Limb (tissue), 2 donors: ENCODE results near the gene GPNMB.

ENCODE experiments used
- DNase-seq, 2 donors: peaks; one replicate each; pipeline ENCODE4 v3.0.0-alpha.2; 2016; ENCODE audit errors: extremely low spot score in 2 of 2

The GPNMB gene

GRCh38 chr7:23268746-23269145 is 22.2 kb downstream of the GPNMB start:
- DNase-seq: no peak

DNA sequence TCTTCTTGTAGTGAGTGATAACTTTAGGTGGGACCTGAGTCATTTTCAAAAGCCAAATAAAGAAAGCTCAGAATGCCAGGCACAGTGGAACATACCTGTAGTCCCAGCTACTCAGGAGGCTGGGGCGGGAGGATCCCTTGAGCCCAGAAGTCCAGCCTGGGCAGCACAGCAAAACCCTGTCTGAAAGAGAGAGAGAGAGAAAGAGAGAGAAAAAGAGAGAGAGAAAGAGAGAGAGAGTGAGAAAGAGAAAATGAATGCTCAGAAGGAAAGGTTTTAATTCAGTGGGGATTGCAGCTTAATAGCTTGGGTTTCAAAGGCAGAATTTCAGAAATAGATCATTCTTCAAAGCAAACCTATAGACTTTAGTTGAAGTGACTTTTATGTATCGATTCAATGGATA is 25.7 kb downstream of the GPNMB start:
- no peak for DNase-seq

DNA sequence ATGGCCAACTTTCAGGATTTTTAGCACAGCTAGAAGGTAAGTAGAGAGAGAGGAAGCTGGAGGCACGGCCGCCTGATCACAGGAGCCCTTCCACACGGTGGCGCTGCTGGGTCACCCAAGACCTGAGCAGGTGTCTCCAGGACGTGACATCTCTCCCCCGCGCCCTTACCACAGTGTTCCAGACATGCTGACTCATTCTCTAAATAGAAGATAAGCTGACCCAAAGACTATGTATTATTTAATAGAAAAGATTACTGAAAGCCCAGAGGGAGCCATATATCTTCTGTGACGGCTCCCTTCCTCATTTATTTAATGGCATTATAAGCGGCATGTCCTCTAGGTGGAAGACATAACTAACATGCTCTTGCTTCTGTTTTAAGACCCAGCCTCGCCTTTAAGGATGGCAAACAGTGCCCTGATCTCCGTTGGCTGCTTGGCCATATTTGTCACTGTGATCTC is 26.6 kb downstream of the GPNMB start:
- peak; percentile 49 to 79 for DNase-seq

DNA sequence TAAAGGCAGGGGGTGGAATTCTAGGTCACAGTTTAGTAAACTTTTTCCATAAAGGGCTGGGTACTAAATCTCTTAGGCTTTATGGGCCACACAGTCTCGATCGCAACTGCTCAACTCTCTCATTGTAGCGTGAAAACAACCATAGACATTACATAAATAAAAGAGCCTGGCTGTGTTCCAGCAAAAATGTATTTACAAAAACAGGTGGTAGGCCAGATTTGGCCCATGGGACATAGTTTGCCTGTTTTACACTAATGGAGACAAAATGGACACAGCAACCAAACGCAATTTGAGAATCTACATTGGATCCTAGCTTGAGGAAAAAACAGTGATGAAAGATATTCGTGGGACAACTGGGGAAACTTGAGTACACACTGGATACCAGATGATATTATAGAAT is 29.3 kb downstream of the GPNMB start:
- DNase-seq: peak in 1 of 2 donors; percentile 54

- no peak for DNase-seq
Observed at GRCh38 chr7:23276376-23276775, 29.8 kb downstream of the GPNMB start.

GRCh38 chr7:23276947-23277346 is 30.4 kb downstream of the GPNMB start:
- no peak for DNase-seq

- peak in 1 of 2 donors; percentile 76 for DNase-seq
Observed at GRCh38 chr7:23277359-23277989, 30.9 kb downstream of the GPNMB start.

DNA sequence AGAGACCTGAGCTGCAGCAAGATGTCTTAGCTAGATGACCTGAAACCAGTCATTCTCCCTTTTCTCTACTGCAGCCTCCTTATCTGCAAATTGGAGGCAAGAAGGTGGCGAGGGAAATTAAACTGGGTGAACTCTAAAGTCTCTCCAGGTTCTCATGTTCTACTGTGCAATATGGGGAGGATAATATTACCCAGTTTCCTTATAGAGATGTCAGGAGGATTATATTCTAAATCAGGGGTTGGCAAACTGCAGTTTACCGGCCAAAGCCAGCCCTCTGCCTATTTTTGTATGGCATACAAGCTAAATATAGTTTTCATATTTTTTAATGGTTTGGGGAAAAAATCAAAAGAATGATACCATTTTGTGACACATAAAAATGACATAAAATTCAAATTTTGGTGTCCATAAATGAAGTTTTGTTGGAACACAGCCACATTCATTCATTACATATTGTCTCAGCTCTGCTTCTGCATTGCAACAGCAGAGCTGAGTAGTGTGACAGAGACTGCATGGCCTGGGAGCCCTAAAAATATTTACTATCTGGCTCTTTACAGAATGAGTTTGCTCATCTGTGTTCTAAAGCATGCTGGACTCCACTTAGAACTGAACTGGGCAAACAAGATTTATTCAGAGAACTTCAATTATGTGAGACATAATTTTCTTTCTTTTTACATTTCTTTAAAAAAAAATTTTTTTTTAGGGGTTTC is 33.4 kb downstream of the GPNMB start:
- no peak for DNase-seq

- DNase-seq: no peak
Observed at GRCh38 chr7:23283086-23283485, 36.5 kb downstream of the GPNMB start.

DNA sequence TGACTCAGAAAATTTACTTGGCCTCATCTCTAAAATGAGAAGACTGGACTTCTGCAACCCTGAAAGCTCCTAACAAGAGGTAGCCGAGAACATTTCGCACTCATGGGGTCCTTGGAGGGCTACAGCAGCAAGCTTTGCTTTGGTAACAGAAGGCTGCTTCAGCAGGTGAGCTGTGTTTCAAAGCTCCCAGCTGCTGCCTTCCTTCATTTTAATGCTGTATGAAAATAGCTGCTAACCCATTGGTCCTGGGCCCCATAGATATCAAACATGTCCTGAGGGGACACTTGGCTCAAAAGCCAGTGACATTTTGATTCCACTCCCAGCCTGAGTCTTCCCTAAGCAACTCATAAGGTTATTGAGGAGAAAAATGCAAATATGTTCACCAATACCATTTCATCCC is 38.3 kb downstream of the GPNMB start:
- no peak for DNase-seq

DNA sequence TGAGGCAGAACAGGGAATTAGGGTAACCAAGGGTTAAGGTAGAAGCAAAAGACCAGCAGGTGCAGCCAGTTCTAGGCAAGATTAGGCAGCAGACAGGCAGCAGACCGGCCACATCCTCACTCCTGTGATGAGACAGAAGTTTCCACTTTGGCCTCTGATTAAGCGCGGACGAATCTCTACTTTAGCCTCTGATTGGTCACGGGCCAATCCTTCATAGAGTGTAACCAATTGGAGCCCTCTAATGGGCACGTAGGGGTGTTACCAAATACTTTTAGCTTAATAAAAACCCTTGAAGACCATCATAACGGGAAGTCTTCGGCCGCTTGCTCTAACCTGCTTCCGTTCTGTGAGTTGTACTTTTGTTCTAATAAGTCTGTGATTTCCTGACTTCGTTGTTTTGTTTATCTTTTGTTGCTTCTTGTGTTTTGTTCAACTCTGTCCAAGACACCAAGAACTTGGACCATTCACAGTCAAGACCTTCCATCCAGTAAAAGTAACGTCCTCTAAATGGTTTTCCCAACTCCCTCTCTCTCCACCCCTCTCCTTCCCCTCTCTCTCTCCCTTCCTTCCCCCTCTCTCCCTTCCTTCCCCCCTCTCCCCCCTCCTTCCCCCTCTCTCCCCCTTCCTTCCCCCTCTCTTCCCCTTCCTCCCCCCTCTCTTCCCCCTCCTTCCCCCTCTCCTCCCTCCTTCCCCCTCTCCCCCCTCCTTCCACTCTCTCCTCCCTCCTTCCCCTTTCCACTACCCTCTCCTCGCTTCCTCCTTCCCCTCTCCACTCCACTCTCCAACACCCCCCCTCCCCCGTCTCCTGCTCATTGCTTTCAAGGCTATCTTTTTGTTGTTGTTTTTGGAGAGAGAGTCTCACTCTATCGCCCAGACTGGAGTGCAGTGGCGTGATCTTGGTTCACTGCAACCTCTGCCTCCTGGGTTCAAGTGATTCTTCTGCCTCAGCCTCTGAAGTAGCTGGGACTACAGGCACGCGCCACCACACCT is 39.4 kb downstream of the GPNMB start:
- DNase-seq: no peak

- no peak for DNase-seq
Observed at GRCh38 chr7:23287612-23288011, 41.0 kb downstream of the GPNMB start.

DNA sequence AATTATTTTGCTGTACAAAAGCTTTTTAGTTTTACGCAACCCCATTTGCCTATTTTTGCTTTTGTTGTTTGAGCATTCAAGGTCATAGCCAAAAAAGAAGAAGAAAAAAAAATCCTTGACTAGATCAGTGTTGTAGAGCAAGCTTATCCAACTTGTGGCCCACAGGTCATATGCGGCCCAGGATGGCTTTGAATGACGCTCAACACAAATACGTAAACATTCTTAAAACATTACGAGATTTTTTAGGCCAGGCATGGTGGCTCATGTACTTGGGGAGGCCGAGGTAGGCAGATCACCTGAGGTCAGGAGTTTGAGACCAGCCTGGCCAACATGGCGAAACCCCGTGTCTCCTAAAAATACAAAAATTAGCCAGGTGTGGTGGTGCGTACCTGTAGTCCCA is 44.4 kb downstream of the GPNMB start:
- no peak for DNase-seq

DNA sequence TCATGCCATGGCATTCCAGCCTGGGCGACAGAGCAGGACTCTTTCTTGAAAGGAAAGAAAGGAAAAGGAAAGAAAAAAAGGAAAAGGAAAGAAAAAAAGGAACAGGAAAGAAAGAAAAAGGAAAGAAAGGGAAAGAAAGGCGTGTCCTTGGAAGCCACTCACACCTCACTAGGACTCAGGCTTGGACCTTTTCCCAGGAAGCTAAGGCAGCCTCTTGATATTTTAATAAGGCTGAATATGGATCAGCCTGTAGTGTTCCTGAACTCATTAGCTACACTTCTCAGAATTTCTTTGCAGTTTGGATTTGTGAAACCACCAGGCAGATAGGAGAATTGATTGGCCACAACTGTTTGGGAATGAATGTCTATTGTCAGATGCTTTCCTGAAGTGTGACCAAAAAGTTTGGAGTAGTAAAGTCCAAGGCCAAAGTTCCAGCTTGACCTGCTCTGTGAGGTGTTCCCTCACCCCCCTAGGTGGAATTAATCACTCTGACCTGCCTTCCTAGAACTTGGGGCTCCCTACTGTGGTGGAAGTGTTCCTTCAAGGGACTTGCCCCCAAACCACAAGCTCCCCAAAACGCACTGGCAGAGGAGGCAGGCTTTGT is 45.5 kb downstream of the GPNMB start:
- no peak for DNase-seq

GRCh38 chr7:23292623-23293022 is 46.0 kb downstream of the GPNMB start:
- no peak for DNase-seq

GRCh38 chr7:23293500-23294073 is 47.0 kb downstream of the GPNMB start:
- no peak for DNase-seq

- no peak for DNase-seq
Observed at GRCh38 chr7:23294549-23295400, 48.2 kb downstream of the GPNMB start.

DNA sequence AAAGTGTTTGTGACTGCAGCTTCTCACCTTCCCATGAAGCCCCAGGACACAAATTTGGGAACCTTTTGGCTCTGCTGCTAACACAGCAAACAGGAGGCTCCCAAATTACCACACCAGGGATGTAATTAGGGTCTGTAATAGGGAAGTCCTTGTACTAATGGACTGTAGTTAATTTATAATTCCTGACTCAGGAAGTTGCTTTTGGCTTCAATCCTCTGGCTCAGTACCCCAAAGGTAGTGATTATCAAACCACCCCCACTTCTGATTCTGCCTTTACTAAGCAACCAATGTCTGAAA is 48.8 kb downstream of the GPNMB start:
- no peak for DNase-seq

DNA sequence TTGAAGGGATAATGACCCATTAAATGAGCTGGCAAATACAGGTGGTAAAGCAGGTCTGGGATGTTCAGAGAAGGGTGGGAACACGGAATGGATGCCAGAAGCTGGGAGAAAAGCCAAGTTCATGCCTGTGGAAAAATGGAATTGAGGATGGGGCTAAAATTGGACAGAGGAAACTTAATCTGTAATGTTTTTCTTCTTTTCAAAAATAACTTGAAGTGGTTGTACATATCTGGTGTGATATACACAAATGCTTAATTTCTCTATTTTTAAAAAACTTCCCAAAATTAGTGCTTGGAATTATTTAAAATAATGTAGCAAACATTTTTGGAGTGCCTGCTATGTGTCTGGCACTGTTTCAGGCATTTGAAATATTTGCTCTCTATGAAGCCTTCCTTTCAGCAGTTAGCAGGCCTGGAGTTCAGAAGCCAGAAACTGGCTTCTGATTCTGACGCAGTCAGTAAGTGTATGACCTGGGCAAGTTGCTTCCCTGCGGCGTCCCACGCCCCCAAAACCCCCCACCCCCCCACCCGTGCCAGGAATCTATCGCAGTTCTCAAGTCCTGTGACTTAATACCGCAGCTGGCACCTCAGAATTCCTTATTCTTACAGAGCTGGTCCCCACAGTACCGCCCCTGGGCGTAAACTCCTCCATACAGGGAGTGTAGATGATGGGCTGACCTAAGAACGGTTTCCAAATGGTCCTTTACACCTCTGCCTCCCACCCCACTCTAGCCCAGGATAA is 51.7 kb downstream of the GPNMB start:
- DNase-seq: peak; percentile 38 to 64
